HL-60/S4 treated with retinoic acid at 250 ng/mL for 4 days and 3 days (cell line): ENCODE measurements around the gene NIN.
"Not testable (repeated sequence)": the region's sequence is repeated elsewhere in the genome, so short reads cannot be mapped to it uniquely, and the experiment has no call there.

Experiments used
- in situ Hi-C: fragments of 300-500 bp; cut with MboI; formaldehyde crosslinking; loops from 2 replicates; pipeline ENCODE4 v1.7.0; 2022; ENCODE audit warnings: low sequenced_read_pairs

Gene NIN

GRCh38 chr14:50819303-50819702, 11.7 kb downstream of the NIN start:
- in situ Hi-C loops: not testable (repeated sequence)

- in situ Hi-C loops: no loop called here
These were observed 14.4 kb downstream of the NIN start for GRCh38 chr14:50816395-50817047.

GRCh38 chr14:50815526-50815925, 15.4 kb downstream of the NIN start:
- in situ Hi-C loops: not testable (repeated sequence)

GRCh38 chr14:50815058-50815457, 15.9 kb downstream of the NIN start:
- in situ Hi-C loops: not testable (repeated sequence)

GRCh38 chr14:50814161-50814560, 16.8 kb downstream of the NIN start:
- in situ Hi-C loops: no loop called here

GRCh38 chr14:50813544-50813863, 17.5 kb downstream of the NIN start:
- in situ Hi-C loops: no loop called here

GRCh38 chr14:50812856-50813543, 18.0 kb downstream of the NIN start:
- in situ Hi-C loops: no loop called here

GRCh38 chr14:50812180-50812579, 18.8 kb downstream of the NIN start:
- in situ Hi-C loops: no loop called here

- in situ Hi-C loops: no loop called here
These were observed 22.9 kb downstream of the NIN start for GRCh38 chr14:50808053-50808452.

GRCh38 chr14:50806241-50806933, 24.6 kb downstream of the NIN start:
- in situ Hi-C loops: no loop called here

GRCh38 chr14:50805396-50805795, 25.6 kb downstream of the NIN start:
- in situ Hi-C loops: no loop called here

- in situ Hi-C loops: no loop called here
These were observed 26.7 kb downstream of the NIN start for GRCh38 chr14:50804181-50804721.

- in situ Hi-C loops: no loop called here
These were observed 29.3 kb downstream of the NIN start for GRCh38 chr14:50801706-50802105.

GRCh38 chr14:50800032-50800431, 30.9 kb downstream of the NIN start:
- in situ Hi-C loops: no loop called here

- in situ Hi-C loops: no loop called here
These were observed 32.9 kb downstream of the NIN start for GRCh38 chr14:50798048-50798421.

GRCh38 chr14:50797250-50798047, 33.5 kb downstream of the NIN start:
- in situ Hi-C loops: no loop called here

- in situ Hi-C loops: no loop called here
These were observed 34.6 kb downstream of the NIN start for GRCh38 chr14:50796390-50796789.

GRCh38 chr14:50795909-50796308, 35.1 kb downstream of the NIN start:
- in situ Hi-C loops: no loop called here

- in situ Hi-C loops: no loop called here
These were observed 35.8 kb downstream of the NIN start for GRCh38 chr14:50795142-50795541.

- in situ Hi-C loops: no loop called here
These were observed 36.8 kb downstream of the NIN start for GRCh38 chr14:50794068-50794645.

- in situ Hi-C loops: no loop called here
These were observed 38.3 kb downstream of the NIN start for GRCh38 chr14:50792634-50793068.
